Esophagus muscularis mucosa (tissue), 4 donors: Measurements from ENCODE around the gene RBM44.

Source experiments
- CTCF ChIP-seq, 3 experiments: fragments of 200-600 bp in 2 of 3; fragments of 450-650 bp in 1 of 3; sonication (generic) in 2 of 3; IDR thresholded peaks; one replicate each; pipeline ENCODE4 v1.5.1; 2017 to 2019; ENCODE audit warnings: antibody characterized with exemption in 3 of 3, mild to moderate bottlenecking in 2 of 3, moderate library complexity in 1 of 3
- EP300 ChIP-seq: sonication (generic); formaldehyde crosslinking; IDR thresholded peaks from one replicate; pipeline ENCODE4 v1.6.1; 2017; ENCODE audit warnings: antibody characterized with exemption
- POLR2A ChIP-seq: fragments of 450-650 bp; IDR thresholded peaks from one replicate; pipeline ENCODE4 v1.6.1; 2017; ENCODE audit warnings: antibody characterized with exemption, moderate library complexity, mild to moderate bottlenecking, low read depth
- POLR2AphosphoS5 ChIP-seq, 2 donors: sonication (generic); formaldehyde crosslinking; IDR thresholded peaks; one replicate each; pipeline ENCODE4 v1.6.1; 2017; ENCODE audit warnings: antibody characterized with exemption in 2 of 2

- no peak for TF ChIP-seq EP300
- no peak for TF ChIP-seq CTCF (IDR thresholded peaks at IDR 0.05)
- TF ChIP-seq POLR2AphosphoS5 (IDR thresholded peaks at IDR 0.05): no peak
- TF ChIP-seq POLR2A: no peak
Measured at GRCh38 chr2:237752761-237753165, 45.8 kb upstream of the RBM44 start.
